SIG-M5 treated with dmso at 0.1 percent for 504 hours (cell line): ENCODE results near the gene UBR4.

Experiments used
- DNase-seq: peaks from one replicate; lab custom pipeline; 2025; ENCODE audit not compliant: unreplicated experiment; lab: John Stamatoyannopoulos, UW

UBR4 gene

DNA sequence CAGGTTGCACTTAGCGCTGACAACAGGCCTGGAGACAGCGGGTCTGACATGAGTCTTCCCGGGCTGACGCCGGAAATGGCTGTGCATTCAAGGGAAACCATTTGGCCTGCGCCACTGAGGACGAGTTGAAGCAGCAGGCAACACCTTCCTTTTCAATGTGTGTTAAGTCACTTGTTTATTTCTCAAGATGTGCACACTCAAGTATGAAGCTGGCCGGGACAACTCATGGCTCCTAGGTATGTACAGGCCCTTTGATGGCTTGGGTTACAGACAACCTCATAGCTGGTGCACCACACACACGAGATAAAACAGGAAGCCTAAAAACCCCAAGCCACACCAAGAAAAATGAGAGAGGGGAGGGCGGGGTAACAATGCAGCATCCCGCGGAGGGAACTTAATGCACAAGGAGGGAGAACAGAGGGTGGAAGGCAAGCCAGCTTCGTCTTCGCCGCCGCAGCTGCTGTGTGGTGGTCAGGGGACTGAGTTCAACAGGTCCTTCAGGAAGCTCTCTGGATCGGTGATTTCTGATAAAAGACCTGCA is 135.6 kb downstream of the UBR4 start:
- DNase-seq, result no peak

DNA sequence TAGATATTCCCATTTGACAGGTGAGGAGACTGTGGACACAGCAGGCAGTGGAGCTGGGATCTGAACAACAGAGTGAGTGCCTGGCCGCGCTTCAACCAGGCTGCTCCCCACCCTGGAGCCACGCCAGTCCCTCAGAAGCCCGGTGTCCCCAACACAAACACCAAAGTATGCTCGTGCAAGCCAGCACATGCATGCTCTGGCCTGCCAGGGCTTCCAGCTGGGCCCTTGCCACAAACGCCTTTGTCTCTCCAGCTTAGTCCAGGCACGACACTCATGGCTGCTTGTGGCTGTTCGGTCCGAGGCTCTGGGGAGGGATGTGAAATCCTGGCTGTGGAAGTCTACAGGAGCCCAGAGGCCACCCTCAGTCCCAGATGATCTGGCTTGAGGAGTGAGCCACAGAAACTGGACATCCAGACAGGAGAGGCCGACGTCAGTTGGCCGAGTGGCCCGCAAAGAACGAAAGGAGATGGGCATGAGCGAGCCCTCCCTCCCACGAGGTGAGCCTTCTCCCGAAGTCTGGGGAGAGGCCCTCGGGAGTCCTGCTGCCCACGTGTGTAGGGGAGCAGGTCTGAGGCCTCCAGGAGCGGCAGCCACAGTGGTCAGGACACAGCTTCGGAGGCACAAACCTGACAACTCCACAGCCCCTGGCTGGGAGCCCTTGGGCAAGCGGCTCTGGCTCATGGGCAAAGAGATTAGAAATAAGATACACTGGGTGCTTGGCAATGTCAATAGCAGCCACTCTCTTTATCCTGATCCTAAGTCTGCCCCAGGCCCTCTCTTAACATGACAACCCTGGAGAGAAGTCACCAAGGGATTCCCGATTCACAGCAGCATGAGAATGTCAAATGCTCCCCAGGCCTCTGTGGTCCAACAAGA is 136.5 kb downstream of the UBR4 start:
- DNase-seq, result no peak

DNA sequence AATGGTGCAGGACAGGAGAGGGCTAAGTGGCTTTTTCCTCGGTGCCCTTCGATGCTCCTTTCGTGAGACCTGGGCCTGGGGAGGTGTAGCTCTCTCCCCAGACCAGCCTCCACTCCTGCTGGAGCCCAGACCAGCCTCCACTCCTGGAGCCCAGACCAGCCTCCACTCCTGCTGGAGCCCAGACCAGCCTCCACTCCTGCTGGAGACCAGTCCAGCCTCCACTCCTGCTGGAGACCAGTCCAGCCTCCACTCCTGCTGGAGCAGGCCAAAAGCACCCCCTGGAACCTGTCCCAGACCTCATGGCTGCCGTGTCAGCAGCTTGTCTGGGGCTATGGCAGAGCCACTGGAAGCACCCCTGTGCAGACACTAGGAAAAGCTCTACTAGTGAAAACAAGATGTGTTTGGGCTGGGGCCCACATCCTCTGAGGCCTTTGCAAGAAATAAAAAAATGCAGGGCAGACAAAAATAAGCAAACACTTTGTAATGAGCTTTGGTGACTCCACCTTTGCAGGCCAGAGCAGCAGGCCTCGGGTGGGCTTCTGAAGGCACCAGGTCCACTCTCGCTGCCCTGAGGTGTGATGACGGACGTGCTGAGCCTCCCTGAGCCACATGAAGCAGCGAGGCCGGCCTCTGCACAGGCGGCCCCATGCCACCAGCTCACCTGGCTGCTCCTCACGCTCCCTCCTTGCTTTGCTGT is 137.6 kb downstream of the UBR4 start:
- DNase-seq, result no peak

DNA sequence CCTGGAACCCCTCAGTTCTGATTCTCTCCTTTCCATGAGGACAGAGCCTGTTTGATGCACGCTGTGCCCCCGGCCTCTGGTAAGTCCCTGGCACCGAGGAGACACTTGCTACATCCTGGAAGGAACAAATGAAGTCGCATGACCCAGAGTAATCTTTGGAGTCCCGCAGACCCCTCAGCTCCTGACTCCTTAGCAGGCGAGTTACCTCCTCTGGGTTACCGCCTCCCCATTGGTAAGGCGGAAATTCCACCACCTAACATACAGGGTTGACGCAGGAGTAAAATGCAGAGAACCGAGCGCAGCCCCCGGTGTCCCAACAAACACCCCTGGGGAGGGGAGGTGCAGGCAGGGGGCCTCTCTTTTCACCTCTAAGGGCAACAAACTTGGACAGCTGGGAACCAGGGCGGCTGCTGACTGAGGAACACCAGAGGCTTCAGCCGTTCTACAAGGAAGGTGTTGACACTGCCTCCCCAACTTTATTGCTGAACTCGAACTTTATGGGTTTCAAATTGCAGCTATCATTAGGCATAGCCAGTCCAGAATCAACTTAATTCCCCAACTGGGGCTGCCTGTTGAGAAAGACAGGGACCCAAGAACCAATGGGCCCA is 138.3 kb downstream of the UBR4 start:
- DNase-seq, result no peak

DNA sequence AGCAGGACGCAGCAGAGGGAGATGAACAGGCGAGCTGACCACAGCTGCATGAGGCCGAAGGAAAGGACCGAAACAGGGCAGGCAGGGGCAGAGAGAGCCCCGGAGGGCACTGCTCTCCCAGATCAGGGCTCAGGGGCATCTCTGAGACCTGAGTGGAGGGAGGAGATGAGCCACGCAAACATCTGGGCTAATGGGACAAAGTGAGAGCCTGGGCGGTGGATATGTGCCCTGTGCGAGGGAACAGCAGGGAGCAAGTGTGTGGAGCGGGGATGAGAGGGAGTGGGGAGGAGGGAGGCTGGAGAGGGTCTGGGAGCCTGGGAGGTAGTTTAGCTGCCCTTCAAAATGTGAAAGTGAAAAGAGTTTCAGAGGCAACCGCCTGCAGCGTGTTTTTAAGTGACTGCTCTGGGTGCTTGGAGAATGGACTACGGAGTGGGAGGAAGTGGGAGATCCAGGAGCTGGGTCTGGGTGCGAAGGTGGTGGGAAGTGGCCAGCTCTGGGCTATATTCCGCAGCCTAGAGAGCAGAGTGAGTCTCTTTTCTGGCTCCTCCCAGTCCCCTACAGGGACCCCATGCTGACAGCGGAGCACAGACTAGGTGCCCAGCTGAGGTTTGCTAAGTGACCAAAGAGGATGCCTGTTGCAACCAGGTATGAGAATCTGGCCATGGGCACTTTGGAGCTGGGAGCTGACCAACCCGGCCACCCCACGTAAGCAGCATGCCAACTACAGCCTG is 139.0 kb downstream of the UBR4 start:
- DNase-seq, result no peak

DNA sequence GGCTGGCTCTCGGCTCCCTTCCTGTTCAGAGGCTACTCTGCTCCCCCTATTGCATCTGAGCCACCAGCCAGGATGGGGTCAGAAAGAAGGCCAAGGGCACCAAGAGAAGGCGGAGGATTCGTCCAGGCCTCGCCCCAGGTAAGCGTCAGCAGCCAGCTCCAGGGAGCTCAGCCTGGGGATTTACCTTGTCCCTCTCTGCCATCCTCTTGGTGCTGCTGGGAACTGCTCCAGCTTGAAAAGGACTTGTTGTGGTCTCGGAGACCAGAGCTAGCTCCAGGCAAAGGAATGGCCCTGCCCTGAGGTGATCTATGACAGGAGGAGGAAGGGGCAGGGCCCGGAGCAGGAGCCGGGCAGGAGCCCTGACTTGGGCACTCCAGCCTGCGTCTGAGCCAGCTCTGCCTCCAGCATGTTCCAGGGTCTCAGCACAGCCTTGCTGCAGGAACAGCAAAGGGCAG is 139.8 kb downstream of the UBR4 start:
- DNase-seq, result no peak

DNA sequence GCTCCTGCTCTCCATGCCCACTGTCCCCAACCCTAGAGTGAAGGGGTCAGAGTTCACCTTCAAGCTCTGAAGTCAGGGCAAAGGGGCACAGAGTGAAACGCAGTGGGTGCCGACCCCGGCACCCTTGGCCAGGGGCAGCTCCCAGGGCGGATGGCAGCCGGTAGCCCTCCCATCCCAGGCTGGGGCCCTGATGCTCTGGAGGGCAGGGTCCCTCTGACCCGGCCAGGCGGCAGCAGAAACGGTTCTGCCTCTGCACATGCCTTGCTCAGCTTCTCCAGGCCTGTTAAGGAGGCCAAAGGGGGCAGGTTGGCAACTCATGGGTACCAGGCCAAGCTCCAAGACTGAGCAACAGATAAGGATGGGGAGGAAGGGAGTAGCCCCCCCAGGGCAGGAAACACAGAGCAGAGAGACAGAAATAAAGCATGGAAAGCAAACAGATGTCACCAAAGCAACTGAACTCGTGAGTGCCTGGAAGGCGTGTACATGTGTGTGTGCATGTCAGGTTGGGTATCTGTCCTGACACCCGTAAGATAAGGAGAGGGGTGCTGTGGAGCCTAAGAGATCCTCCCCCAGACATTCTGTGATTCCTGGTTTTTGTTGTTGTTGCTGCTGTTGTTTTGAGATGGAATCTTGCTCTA is 141.3 kb downstream of the UBR4 start:
- no peak for DNase-seq

DNA sequence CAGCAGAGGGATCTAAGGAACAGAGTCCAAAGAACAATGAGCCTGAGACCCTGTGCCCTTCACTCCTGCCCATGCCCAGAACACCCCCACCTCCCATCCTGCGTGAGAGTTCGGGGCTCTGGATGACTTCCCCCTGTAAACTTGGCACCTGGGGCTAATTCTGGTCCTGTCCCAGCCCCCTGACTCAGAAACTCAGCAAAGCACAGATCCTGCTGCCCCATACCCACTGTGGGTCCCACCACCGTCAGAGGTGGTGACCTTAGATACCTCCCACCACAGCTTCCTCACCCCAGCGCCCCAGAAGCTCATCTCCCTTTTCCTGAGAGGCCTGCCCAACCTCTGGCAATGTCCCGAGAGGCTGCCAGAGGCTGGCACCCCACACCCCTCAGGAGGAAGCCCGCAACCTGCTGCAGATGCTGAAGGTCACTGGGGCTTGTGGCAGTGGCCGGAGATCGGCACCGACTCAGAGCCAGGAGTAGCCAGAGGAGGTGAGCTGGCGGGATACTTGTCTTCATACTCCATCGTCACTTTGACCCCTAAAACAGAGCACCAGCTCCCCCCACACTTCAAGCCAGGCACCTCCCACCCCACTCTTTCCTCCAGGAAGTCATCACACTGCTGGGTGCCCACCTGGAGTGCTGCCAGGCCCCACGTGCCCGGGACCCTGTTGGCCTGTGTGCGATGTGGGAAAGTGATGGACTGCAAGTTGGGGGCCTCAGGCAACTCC is 142.0 kb downstream of the UBR4 start:
- no peak for DNase-seq

DNA sequence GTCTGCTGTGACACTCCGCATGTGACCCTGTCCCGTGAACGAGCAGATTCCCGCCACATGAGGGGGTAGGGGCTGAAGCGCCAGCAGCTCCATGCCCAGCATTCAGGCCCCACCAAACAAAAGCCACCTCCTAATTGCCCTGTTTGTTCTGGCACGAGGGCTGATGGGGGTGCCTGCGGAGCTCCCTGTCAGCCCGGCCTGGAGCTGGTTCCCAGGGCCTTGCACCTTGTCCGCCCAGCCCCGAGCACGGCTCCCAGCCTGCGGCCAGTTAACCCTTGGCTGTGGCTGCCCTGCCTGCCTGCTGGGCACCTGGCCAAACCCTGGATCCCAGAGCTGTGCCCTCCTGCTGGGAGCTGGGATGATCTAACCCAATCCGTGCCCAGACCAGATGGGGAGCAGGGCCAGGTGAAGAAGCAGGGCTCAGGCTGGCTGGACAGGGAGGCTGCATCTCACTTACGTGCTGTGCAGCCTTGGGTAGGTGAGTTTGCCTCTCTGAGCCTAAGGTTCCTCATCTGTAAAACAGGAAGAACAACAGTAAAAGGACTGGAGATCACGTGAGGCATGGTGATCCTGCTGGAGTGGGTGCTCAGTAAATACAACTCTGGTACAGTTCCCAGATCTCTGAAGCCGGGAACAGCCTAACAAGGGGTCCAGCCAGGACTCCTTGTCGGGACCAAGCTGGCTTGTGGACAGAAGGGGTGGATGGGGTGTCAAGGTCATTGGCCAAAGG is 142.7 kb downstream of the UBR4 start:
- DNase-seq, result no peak

DNA sequence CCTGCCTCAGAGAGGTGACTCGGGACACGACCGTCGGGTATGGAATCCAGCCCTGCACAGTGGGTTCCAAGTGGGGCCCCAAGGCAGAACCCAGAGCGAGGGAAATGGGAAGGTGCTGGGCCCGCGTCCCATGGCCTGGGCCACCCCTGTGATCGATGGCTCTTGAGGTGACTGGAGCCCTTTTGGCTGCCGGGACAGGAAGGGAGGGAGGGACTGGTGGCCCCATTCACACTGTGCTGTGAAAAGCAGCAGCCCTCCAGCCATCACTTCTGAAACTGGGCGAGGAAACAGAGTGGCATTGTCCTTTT is 143.2 kb downstream of the UBR4 start:
- no peak for DNase-seq

DNA sequence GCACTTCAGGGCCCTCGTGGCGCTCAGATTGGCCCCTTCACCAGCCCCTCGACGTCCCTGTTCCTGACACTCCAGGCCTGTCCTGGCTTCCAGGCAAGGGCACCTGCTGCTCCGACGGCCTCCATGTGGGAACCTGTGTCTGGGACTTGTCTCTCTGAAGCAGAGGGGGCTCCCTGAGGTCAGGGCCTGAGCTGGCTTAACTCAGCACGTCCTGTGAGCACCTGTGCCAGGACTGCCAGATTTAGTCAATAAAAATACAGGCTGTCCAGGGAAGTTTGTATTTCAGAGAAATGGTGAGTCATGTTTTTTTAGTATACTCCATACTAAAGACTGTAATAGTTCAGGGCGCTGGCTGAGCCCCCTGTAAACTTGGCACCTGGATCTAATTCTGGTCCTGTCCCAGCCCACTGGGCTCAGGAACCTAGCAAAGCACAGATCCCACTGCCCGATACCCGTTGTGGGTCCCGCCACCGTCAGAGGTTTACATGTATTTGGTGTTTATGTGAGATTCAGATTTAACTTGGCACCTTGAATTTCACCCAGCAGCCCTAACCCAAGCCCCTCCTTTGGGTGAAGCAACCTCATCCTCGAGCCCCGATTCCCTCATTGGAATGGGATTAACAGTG is 143.7 kb downstream of the UBR4 start:
- no peak for DNase-seq

DNA sequence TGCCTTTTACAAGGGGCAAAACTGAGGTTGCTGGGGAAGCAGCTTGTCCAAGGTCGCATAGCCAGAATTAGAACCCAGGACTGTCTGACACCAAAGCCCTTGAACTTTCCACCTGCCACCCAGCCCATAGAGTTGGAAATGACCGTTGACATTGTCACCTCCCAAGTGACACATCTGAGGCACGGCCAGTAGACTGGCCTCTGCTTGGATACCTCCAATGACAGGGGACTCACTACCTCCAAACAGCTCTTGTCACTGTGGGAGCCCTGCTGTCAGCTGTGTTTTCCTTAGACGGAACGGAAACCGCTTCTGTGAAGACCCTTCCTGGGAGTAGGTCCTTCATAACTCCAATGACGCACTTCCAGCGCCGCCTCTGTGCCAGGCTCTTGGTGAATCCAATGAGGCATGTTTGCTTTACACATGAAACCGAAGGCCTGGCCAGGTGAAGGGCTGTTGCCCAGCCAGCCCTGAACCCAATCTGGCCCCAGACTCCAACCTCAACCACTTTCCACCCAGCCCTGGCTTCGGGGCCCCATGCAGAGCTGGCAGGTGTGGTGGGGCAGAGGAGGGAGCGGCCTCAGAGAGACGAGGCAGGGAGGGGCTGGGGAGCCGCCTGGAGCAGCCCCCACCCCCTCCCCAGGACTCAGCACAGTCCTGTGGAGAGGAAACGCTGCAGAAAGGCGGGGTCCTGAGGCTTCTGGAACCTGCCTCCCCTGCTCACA is 144.4 kb downstream of the UBR4 start:
- DNase-seq, result no peak

DNA sequence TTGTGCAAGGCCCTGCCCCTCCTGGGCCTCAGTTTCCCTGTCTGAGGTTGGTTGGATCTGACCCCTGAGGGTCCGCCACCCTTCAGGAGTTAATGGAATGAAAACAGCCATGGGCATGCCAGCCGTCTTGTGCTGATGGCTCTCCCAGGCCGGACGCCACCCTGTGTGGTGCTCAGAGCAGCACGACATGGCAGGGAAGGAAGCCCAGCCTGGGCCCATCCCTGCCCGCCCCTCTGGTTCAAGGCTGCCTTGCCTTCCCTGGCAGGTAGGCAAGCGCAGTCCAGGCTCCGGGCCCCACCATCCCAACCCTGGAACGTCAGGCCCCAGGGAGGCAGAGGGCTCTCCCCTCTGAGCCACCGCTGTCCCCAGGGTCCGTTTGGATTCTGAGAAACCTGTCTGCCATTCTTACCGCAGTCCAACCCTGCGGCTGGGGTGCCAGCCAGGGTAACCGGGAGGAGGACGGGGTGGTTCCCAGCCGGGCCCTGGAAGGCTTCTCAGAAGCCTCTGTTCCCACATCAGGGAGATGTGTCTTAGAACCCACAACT is 145.1 kb downstream of the UBR4 start:
- DNase-seq, result no peak

DNA sequence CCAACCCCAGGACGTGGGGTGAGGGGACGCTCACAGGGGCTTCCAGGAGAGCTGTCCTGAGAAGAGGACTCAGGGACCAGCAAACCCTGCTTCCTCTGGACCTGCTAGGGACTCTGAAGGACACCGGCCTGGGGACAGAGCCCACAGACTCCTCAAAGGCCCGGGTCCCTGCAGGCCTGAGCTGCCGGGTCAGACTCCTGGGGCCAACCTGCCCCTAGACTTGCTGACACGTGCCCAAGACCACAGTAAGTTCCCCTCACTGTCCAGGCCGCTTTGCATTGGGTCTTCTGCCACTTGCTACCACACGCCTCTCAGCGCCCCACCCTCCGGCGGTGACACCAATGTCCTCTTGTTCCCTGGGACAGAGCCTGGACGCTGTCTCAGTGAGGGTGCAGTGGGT is 146.9 kb downstream of the UBR4 start:
- DNase-seq, result no peak

DNA sequence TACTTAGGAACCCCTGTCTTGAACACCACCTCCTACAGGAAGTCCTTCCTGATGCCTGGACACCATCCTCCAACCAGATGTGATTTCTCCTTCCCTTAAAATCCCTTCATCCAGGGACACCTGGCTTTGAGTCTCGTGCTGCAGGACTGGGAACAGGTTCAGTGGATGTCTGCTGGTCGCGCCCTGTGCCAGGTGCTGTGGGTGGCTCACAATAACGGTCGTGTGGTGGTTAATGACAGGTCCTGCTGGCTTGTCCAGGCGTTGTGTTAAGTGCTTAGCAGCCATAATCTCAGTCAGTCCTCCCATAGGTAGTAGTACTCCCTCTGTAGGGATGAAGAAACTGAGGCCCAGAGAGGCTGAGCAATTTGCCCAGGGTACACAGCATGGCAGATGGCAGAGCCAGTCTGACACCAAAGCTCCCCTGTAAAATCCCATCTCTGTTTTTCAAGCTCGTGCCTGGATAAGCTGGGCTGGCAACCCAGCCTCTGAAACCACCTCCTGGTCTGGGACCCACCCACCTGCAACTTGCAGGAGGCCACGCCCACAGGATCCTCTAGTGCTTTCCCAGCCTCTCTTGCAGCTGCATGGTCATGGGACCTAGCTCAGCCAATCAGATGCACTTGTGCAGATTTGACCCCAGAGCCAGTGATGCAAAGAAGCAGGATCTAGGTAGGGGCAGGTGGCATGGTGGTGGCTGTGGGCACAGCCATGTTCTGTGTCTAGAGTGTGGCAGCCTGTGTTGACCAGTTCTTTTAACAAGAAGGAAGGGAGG is 147.6 kb downstream of the UBR4 start:
- DNase-seq, result no peak

DNA sequence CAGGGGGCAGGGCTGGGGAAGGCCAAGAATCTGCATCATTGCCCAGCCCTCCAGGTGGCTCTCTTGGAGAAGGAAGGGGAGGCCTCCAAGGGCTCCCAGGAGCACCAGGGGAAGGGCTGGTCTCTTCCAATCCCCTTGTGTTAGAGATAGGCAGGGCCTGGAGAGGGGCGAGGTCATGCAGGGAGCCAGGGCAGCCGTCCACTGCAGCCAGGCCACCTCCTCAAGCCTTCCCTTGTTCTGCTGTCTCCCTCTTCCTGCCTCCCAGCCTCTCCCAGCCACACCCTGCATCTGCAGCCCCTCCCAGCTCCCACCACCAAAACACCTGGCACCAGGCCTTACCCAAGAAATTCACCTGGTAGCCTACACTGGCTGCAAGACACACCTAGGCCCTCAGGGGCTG is 148.3 kb downstream of the UBR4 start:
- no peak for DNase-seq

DNA sequence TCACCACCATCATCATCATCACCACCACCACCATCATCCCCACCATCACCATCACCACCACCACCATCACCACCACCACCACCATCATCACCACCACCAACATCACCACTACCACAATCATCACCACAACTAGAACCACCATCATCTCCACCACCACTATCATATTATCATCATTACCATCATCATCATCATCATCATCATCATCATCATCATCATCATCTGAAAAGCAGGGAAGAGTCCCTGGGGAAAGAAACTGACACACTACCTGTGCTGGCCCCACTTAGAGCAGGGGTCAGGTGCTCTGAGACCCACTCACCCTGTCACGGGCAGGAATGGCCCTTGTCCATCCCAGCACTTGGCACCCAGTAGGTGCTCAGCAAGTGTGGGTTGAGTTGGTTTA is 148.7 kb downstream of the UBR4 start:
- DNase-seq, result no peak
